ENCODE results near the gene USHBP1.

Gene USHBP1

DNA sequence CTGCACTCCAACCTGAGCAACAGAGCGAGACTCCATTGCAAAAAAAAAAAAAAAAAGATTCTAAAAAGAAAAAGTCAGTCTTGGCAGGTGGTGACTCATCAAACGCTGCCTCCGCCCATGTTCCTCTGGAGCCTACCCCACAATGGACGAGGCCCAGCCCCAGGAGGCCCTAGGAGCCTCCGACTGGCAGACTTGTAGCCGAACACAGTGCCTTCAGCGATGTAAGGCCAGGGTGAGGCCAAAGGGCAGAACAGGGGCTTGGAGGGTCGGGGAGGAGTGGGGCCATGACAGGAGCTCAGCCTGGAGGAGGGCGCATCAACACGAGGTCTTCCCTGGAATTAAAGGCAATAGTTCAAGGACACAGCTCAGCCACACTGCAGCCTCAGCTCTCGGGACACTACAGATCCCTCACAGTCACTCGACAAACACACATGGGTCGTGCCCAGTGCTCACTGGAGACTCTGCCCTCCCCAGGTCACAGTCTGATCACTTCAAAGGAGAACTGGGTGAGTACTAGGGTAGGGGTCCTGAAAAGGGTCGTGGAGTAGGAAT is 44.3 kb downstream of the USHBP1 start:
- Histone ChIP-seq H3K9me2 (replicated peaks; ENCODE audit: insufficient read depth, low read length) (no peaks in the 10 kb centered on the region), H3K4me3 (ENCODE audit: insufficient read depth, low read length, poor library complexity, severe bottlenecking) (no peak overlapping the region), H3K79me2 (ENCODE audit: insufficient read depth, low read length) (no peaks in the 10 kb centered on the region), H3K4me2 (ENCODE audit: low read depth, low read length, poor library complexity, severe bottlenecking) (no peak overlapping the region), H3K36me3 (ENCODE audit: low read length) (no peaks in the 10 kb centered on the region), H3K9me3 (ENCODE audit: insufficient read depth, low read length) (no peaks in the 10 kb centered on the region), H3K27me3 (ENCODE audit: low read length) (no peaks in the 10 kb centered on the region), H3K9ac (ENCODE audit: low read length) (no peak overlapping the region), H3K27ac (ENCODE audit: low read depth, low read length) (no peak overlapping the region), H4K20me1 (ENCODE audit: low read depth, low read length) (no peaks in the 10 kb centered on the region), H2AFZ (ENCODE audit: low read depth, low read length, severe bottlenecking) (no peak overlapping the region), H3F3A (ENCODE audit: insufficient read depth) (no peaks in the 10 kb centered on the region)
- TF ChIP-seq, protein P1, sequence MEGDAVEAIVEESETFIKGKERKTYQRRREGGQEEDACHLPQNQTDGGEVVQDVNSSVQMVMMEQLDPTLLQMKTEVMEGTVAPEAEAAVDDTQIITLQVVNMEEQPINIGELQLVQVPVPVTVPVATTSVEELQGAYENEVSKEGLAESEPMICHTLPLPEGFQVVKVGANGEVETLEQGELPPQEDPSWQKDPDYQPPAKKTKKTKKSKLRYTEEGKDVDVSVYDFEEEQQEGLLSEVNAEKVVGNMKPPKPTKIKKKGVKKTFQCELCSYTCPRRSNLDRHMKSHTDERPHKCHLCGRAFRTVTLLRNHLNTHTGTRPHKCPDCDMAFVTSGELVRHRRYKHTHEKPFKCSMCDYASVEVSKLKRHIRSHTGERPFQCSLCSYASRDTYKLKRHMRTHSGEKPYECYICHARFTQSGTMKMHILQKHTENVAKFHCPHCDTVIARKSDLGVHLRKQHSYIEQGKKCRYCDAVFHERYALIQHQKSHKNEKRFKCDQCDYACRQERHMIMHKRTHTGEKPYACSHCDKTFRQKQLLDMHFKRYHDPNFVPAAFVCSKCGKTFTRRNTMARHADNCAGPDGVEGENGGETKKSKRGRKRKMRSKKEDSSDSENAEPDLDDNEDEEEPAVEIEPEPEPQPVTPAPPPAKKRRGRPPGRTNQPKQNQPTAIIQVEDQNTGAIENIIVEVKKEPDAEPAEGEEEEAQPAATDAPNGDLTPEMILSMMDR (IDR thresholded peaks at IDR 0.05; ENCODE audit: insufficient read depth, low read length, poor library complexity, severe bottlenecking): no peak
- no peak for TF ChIP-seq EZH2phosphoT487 (conservative IDR thresholded peaks at IDR 0.05; ENCODE audit: low read length)

DNA sequence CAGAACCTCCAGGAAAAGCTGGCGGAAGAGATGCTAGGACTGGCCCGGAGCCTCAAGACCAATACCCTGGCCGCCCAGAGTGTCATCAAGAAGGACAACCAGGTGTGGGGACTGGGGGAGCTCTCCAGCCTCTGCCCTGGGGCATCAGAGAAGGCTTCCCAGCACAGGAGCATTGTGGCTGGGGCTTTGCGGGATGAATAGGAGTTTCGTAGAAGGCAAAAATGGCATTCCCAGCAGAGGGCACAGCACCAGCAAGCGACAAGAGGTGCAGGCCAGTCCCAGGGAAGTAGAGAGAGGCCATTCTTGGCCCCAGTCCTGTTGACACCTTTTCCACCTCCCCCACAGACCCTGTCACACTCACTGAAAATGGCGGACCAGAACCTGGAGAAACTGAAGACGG is 45.3 kb downstream of the USHBP1 start:
- Histone ChIP-seq H3K9me3 (ENCODE audit: insufficient read depth, low read length) (no peaks in the 10 kb centered on the region), H3K79me2 (ENCODE audit: insufficient read depth, low read length) (no peaks in the 10 kb centered on the region), H3K27ac (ENCODE audit: low read depth, low read length) (no peak overlapping the region), H3K27me3 (ENCODE audit: low read length) (no peaks in the 10 kb centered on the region), H3K9me2 (replicated peaks; ENCODE audit: insufficient read depth, low read length) (no peaks in the 10 kb centered on the region), H3K4me3 (ENCODE audit: insufficient read depth, low read length, poor library complexity, severe bottlenecking) (no peak overlapping the region), H3F3A (ENCODE audit: insufficient read depth) (no peaks in the 10 kb centered on the region), H3K4me2 (ENCODE audit: low read depth, low read length, poor library complexity, severe bottlenecking) (no peak overlapping the region), H3K9ac (ENCODE audit: low read length) (no peak overlapping the region), H2AFZ (ENCODE audit: low read depth, low read length, severe bottlenecking) (no peak overlapping the region), H3K36me3 (ENCODE audit: low read length) (no peaks in the 10 kb centered on the region), H4K20me1 (ENCODE audit: low read depth, low read length) (no peaks in the 10 kb centered on the region)
- TF ChIP-seq, protein P1 (IDR thresholded peaks at IDR 0.05; ENCODE audit: insufficient read depth, low read length, poor library complexity, severe bottlenecking): no peak
- no peak for TF ChIP-seq EZH2phosphoT487 (conservative IDR thresholded peaks at IDR 0.05; ENCODE audit: low read length)

DNA sequence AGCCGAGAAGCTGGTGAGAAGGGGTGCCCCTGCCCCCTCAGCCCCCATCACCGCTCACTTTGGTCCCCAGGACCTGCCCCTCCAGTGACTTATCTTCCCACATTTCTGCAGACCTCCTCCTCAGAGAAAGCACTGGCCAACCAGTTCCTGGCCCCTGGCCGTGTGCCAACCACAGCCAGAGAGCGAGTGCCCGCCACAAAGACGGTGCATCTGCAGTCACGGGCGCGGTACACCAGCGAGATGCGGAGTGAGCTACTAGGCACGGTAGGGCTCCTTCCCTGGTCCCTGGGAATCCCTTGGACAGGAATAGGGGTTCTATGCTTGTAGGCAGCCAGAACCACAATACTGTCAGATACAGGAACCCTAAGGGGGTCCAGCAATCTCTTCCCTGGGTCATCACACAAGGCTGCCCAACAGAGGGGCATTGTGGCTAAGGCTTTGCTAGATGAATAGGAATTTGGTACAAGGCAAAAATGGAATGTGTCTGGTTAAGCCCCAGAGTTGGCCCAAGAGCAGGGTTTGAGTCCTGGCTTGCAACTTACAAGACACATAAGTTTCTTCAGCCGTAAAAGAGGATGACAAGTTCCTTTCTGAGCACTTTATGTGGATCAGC is 48.4 kb downstream of the USHBP1 start:
- Histone ChIP-seq H3K36me3 (ENCODE audit: low read length) (no peaks in the 10 kb centered on the region), H3K27me3 (ENCODE audit: low read length) (no peaks in the 10 kb centered on the region), H3K4me3 (ENCODE audit: insufficient read depth, low read length, poor library complexity, severe bottlenecking) (no peak overlapping the region), H3K9me2 (replicated peaks; ENCODE audit: insufficient read depth, low read length) (no peaks in the 10 kb centered on the region), H3F3A (ENCODE audit: insufficient read depth) (0 out of 2 replicates have a peak, but pooled peaks cover 3% of the 10 kb centered on the region), H3K79me2 (ENCODE audit: insufficient read depth, low read length) (no peaks in the 10 kb centered on the region), H2AFZ (ENCODE audit: low read depth, low read length, severe bottlenecking) (no peak overlapping the region), H4K20me1 (ENCODE audit: low read depth, low read length) (no peaks in the 10 kb centered on the region), H3K9me3 (ENCODE audit: insufficient read depth, low read length) (no peaks in the 10 kb centered on the region), H3K27ac (ENCODE audit: low read depth, low read length) (no peak overlapping the region), H3K9ac (ENCODE audit: low read length) (no peak overlapping the region), H3K4me2 (ENCODE audit: low read depth, low read length, poor library complexity, severe bottlenecking) (peak overlapping the region; percentile 83)
- TF ChIP-seq, protein P1 (IDR thresholded peaks at IDR 0.05; ENCODE audit: insufficient read depth, low read length, poor library complexity, severe bottlenecking): no peak
- TF ChIP-seq EZH2phosphoT487 (conservative IDR thresholded peaks at IDR 0.05; ENCODE audit: low read length): no peak
